ENCODE measurements around the gene PSMG3.
"Not testable (repeated sequence)": the region's sequence is repeated elsewhere in the genome, so short reads cannot be mapped to it uniquely, and the experiment has no call there.

Gene PSMG3

DNA sequence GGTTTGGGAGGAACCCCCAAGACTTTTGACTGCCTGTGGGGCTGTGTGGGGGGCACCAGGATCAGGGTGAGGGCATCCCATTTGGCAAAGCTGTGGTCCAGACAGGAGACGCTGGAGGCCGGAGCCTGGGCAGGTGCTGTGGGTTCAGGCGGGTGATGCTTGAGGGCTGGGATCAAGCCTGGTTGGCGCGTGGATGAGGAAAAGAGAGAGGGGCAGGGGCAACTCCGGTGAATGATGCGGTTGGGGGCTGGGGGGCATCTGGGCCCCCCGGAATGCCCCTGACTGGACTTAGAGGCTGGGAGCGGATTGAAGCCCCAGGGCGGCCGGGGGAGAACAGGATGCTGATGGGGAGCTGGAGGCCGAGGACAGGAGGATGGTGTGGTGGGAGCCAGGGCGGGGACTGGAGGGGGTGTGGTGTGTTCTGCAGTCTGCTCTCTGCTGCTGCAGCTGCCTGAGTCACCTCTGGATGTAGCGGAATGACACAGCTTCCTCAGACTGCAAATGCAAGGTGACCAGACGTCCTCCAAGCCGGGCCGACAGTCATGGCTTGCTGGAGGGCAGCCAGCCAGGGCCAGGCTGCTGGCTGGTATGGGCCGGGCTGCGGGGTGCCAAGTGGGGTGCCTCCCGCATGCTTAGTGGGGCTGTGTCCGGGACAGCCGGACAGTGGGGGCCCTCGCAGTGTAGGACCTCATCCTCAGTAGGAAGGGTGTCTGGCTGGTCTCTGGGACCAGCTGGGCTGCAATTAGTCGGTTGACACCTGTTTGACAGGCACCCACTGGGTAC lies 36.1 kb downstream of the PSMG3 start:
- peak; percentile 23 for DNase-seq (ENCODE audit: low spot score)

DNA sequence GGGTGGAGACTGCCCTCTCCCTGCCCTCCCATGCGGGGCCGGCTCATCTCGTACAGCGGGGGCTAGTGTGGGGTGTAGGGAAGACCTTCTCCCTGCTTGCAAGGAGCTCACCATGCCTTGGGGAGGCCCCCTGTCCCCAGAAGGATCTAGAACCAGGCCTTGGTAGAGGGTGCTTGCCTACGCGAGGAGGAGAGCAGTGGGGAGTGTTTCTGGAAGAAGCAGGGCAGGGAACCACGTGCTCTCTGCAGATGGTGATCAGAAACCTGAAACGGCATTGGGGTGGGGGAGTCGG lies 36.6 kb downstream of the PSMG3 start:
- DNase-seq (ENCODE audit: low spot score), result no peak

DNA sequence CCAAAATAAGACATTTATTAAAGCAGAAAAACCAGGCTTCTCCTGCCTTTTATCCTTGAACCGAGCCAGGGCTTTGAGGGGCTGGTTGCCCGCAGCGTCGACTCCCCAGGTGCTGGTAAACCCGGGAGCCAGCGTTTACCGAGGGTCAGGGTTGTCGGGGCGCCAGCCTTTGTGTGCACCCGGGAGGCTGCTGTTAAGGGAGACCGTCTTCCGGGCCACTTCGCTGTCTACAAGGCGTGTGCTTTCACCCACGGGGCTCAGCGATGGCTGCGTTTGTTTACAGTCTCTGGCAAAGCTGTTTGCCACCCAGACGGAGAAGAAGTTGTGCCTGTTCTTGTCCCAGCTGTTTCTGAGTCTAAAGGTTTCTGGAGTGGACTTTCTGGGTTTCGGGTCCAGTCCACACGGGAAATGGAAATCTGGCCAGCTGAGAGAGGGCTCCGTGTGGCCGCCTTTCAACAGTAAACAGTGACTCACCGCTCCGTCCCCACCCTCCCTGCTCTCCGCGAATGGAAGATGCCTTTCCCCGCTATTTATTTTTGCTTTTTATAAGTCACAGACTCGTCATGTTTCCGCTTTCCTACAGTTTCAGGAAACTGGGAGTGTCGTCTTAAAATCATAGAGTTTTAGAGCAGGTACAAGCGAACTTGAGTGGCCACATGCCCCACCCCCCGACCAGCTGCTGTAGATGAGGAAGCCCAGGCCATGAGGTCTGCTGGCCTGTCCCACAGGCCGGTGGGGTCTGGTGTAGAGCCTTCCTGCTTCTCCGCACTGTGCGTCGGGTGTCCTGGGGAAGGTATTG lies 37.2 kb downstream of the PSMG3 start:
- peak; percentile 78 for DNase-seq (ENCODE audit: low spot score)

GRCh38 chr7:1531979-1532455 lies 37.8 kb downstream of the PSMG3 start:
- no peak for DNase-seq (ENCODE audit: low spot score)

- peak; percentile 31 for DNase-seq (ENCODE audit: low spot score)
Measured at GRCh38 chr7:1531263-1531978, 38.4 kb downstream of the PSMG3 start.

DNA sequence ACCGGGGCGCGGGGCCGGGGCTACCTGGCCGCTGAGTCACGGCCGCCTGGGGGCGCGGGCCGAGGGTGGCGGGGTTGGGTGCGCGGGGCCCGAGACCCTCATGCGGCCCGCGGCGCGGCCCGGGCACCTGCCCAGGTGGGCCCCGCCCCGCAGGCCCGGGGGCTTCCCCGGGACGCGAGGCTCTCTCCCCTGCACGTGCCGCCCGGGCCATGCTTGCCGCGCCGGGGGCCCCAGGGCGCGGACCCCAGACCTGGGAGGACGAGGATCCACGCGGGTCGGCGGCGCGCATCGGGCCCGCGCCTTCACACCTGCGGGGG lies 38.9 kb downstream of the PSMG3 start:
- DNase-seq (ENCODE audit: low spot score), result no peak

- no peak for DNase-seq (ENCODE audit: low spot score)
Measured at GRCh38 chr7:1529383-1530116, 40.3 kb downstream of the PSMG3 start.

DNA sequence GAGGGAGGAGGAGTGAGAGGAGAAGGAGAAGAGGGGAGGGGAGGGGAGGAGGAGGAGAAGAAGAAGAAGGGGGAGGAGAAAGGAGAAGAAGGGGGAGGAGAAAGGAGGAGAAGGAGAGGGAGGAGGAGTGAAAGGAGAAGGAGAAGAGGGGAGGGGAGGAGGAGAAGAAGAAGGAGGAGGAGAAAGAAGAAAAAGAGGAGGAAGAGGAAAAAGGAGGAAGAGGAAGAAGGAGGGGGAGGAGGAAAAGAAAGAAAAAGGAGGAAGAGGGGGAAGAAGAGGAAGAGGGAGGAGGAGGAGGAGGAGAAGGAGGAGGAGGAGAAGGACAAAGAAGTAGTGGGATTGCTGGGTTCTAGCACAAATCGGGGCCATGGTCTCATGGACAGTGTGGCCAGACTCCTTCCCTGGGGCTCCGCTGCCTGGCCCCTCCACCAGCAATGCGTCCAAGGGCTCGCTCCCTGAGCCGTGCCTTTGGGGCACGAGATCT lies 43.5 kb downstream of the PSMG3 start:
- DNase-seq (ENCODE audit: low spot score), result no peak

DNA sequence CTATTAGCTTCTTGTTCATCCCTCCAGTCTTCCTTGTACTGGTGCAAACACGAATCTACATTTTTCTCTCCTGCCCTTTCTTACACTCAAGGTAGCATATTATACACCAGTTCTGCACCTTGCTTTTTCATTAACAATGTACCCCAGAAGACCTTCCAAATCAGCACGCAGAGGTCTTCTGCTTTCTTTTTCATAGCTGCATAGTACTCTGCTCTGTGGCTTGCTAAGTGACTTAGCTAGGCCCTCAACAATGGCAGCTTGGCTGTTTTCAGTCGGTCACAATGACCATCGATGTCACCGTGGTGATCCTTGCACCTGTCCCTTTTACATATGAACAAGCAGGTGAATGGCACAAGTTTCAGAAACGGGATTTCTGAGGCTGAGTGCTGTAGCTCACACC lies 44.4 kb downstream of the PSMG3 start:
- DNase-seq (ENCODE audit: low spot score), result no peak

- no peak for DNase-seq (ENCODE audit: low spot score)
Measured at GRCh38 chr7:1523844-1524243, 46.0 kb downstream of the PSMG3 start.

- no peak for DNase-seq (ENCODE audit: low spot score)
Measured at GRCh38 chr7:1523208-1523607, 46.6 kb downstream of the PSMG3 start.

GRCh38 chr7:1521456-1521855 lies 48.4 kb downstream of the PSMG3 start:
- no peak for DNase-seq (ENCODE audit: low spot score)

DNA sequence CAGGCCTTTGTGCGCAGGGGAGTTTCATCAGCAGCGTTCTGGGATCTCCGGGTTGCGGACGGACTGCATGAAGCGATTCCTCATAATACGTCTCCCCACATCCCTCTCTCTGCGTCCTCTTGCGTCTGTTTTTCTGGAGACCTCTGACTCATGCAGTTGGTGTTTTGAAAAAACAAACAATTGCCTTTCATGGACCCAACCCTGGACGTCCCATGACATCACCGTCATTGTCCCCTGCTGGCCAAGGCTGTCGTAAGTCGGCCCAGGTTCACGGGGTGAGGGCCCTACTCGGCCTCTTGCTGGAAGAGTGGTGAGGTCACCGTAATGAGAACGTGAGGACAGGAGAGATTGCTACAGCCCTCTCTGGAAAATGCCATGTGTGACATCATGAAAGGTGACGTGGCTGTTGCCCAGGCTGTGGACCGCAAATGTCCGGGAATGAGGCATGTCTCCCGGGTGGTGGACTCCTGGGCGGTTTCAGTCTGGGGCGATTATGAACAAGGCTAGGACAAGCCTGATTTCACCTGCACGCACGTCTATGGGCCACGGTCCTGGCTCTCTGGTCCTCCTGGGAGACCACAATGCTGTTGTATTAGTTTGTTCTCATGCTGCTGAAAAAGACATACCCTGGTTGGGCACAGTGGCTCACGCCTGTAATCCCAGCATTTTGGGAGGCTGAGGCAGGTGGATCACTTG lies 49.1 kb downstream of the PSMG3 start:
- DNase-seq (ENCODE audit: low spot score), result no peak

- not testable (repeated sequence) for DNase-seq (ENCODE audit: low spot score)
Measured at GRCh38 chr7:1519322-1519922, 50.4 kb downstream of the PSMG3 start.

All from CD4-positive, alpha-beta T cell treated with Interleukin-2 at 100 ng/mL for 4 hours (primary cell).